ENCODE results near the gene HTR2A. TPM values are rescaled to one million over a fixed set of nuclear protein-coding genes. Genes with fewer than 3 reads are reported as not detected.

Gene HTR2A
- 0.14 TPM for polyA plus RNA-seq (ENCODE audit: insufficient read length)

DNA sequence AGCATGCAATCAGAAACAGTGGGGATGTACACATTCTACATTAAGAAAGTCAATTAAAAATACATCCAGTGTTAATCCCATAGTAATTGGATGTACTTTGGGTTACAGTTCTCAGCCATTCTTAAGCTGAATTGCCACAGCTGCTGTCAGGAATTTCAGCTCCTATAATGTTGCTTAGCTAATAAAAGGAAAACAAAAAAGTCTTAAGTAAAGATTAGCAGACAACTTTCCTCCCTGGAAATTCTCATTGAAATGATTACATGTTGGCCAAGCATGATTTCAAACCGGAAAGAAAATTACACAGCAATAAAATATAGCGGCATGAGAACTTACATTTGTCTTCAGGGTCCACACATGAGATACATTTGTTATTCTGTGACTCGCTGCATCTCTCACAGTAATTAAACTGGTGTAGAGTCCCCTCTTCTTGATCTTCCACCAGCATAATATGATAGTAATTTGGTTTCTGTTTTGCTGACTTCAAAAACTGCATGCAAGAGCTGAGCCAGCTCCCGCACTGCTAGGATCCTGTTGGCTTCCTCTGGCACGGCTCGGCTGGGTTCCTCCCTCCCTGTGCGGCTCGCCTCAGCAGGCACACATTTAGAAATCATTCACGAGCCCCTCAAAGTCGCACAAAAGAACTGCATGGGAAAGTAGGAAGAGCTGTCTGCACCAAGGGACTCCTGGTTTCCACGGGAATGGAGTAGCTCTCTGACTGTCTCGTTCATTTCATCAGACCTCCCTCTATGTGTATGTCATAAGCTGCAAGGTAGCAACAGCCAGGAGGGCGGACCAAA is at the start of gene HTR2A:
Gene HTR2A, minus strand, starts transcription at position 713 of the 797 bp plus-strand sequence. CDS start 1,147 bp downstream, outside the sequence.
- no peak for DNase-seq (ENCODE audit: low read depth)

GRCh38 chr13:46936525-46936924 is 39.7 kb upstream of the HTR2A start:
- no peak for DNase-seq (ENCODE audit: low read depth)

DNA sequence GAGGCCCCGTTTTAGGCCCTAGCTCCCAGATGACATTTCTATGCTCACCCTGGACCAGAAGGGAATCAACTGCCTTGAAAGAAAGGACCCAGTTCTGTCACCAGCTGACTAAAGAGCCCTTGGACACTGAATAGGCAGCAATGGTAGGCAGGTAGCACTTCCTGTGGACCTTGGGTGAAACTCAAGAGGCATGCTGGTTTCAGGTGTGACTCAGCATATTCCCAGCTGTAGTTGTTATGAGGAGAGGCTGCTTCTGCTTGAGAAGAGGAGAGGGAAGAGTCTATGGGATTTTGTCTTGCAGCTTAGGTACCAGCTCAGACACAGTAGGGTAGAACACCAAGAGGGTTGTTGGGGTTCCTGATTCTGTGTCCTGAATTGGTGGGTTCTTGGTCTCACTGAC is 37.9 kb upstream of the HTR2A start:
- DNase-seq (ENCODE audit: low read depth): no peak

DNA sequence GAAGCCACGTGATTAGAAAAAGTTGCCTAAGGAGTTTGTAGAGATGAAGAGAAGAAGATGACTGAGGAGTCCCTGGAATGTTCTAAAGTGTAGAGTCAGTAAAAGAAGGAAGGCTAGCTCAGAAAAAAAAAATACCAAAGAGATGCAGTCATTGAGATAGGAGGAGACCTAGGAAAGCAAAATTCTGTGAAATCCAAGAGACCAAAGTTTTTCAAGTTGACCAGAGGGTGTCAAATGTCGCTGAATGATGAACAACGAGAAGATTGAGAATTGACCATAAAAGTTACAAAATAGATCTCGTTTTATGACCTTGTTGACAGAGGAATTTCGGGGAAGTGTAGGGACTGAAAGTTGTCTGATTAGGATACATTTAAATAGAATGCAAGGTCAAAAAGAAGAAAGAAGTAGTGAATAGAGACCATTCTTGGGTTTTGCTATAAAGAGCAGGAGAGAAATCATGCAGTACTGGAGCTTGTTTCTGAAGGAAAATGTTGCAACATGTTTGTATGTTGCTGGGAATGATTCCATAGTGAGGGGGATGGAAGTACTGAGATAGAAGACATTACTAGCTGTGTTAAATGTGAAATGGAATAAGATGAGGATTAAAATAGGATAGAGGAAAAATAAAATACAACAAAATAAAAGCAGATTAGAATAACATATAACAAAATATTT is 30.2 kb upstream of the HTR2A start:
- DNase-seq (ENCODE audit: low read depth): no peak

GRCh38 chr13:46925486-46925885 is 28.6 kb upstream of the HTR2A start:
- DNase-seq (ENCODE audit: low read depth): no peak

DNA sequence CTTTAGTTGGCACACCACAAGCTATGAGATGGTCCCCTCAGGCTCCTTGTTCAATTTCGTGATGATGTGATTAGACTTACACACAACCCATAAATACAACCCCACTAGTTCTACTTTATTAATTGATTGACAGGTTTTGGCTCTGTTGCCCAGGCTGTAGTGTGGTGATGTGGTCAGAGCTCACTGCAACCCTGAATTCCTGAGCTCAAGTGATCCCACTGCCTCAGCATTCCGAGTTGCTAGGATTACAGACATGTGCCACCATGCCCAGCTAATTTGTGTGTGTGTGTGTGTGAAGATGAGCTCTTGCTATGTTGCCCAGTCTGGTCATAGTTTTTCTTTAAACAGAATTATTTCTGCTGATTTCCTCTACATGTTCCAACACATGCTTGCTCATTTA is 17.5 kb upstream of the HTR2A start:
- no peak for DNase-seq (ENCODE audit: low read depth)

GRCh38 chr13:46913757-46914156 is 16.9 kb upstream of the HTR2A start:
- DNase-seq (ENCODE audit: low read depth): no peak

DNA sequence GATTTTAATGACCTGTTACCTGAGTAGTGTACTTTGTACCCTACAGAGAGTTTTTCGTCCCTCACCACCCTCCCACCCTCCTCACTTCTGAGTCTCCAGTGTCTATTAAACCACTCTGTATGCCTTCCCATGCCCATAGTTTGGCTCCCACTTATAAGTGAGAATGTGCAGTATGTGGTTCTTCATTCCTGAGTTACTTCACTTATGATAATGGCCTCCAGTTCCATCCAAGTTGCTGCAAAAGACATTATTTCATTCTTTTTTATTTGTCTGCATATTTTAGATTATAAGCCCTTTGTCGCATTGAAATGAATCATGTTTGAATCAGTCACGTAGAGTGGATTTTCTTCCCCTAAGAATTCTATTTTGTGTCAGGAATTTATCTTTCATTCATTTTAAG is 12.2 kb upstream of the HTR2A start:
- DNase-seq (ENCODE audit: low read depth): no peak

GRCh38 chr13:46908501-46908900 is 11.6 kb upstream of the HTR2A start:
- no peak for DNase-seq (ENCODE audit: low read depth)

DNA sequence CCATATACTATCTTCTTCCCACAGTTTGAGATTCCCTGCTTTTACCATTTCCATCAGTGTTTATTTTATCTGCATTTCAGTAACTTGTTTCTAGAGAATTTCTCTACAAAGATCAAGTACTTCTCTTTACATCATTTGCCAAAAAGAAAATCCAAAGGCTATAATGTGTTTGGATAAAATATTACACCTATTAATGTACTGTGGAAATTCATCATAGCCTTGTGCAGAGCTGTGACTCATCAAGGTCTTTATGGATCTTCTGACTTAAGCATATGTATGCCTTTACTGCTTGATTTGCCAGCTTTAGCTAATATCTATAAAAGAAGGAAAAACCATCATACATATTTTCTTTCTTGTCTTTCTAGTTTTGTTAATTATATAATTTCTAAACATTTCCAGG is 9.6 kb upstream of the HTR2A start:
- no peak for DNase-seq (ENCODE audit: low read depth)

- no peak for DNase-seq (ENCODE audit: low read depth)
These were observed 8.4 kb upstream of the HTR2A start for GRCh38 chr13:46905249-46905648.

DNA sequence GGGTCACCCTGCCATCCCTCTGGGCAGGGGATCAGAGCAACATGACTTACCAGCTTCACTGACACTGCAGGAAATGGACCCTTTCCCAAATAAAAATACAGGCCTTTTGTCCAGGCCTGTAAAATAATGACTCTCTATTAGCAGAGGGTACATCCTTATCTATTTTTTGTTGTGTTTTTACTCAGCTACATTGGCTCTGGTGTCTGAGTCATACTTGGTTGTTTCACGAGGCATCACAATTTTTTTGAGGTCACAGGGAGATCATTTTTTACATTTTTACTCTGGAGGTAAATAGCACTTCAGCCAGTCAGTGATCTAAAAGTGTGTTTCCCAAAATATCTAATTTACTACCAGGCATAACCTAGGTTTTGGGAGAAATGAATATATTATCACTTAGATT is 6.9 kb upstream of the HTR2A start:
- no peak for DNase-seq (ENCODE audit: low read depth)

- DNase-seq (ENCODE audit: low read depth): no peak
These were observed 4.9 kb upstream of the HTR2A start for GRCh38 chr13:46901721-46902120.

DNA sequence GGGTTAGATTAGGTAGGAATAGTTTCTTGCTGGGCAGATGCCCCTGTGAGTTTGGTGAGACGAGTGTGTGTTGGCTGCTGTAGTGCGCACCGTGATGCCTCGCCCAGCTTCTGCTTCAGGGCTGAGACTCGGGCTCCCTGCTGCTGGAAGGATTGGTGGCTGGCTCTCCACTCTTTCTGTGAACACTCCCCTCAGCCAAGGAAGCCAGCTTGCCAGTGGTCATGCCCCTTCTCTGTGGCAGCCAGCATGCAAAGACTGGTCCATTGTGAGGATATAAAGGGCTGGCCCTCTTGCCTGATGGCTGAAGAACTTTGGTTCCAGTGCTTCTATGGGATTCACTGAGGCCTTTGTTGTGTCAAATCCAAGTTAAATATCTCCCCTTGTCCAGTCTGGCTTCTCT is 2.9 kb upstream of the HTR2A start:
- no peak for DNase-seq (ENCODE audit: low read depth)

DNA sequence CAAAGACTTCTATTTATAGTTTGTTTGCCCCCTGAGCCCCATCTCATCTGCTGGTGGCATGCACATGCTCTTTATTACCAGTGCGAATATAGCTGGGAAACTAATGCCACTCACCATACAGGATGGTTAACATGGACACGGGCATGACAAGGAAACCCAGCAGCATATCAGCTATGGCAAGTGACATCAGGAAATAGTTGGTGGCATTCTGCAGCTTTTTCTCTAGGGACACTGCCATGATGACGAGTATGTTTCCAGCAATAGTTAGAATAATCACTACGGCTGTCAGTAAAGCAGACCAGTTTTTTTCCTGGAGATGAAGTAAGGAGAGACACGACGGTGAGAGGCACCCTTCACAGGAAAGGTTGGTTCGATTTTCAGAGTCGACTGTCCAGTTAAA is 1.5 kb downstream of the HTR2A start:
- no peak for DNase-seq (ENCODE audit: low read depth)

DNA sequence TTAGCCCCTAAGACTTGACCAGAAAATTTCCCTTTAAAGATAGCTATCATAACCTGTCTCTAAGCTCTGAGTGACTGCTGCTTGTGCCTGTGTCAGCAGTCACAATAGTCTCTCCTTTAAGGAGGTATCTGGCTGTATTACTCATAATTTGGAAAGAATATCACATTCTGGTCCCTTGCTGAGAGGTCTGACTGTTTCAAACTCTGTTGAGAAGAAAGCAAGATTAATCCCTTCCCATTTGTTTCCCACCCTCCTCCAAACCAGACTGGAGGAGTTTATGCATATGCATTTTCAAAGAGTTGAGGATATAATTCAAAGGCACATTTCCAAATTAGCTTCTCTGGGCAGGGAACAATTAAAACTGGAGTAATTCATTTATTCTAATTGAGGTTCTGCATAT is 2.3 kb downstream of the HTR2A start:
- no peak for DNase-seq (ENCODE audit: low read depth)

DNA sequence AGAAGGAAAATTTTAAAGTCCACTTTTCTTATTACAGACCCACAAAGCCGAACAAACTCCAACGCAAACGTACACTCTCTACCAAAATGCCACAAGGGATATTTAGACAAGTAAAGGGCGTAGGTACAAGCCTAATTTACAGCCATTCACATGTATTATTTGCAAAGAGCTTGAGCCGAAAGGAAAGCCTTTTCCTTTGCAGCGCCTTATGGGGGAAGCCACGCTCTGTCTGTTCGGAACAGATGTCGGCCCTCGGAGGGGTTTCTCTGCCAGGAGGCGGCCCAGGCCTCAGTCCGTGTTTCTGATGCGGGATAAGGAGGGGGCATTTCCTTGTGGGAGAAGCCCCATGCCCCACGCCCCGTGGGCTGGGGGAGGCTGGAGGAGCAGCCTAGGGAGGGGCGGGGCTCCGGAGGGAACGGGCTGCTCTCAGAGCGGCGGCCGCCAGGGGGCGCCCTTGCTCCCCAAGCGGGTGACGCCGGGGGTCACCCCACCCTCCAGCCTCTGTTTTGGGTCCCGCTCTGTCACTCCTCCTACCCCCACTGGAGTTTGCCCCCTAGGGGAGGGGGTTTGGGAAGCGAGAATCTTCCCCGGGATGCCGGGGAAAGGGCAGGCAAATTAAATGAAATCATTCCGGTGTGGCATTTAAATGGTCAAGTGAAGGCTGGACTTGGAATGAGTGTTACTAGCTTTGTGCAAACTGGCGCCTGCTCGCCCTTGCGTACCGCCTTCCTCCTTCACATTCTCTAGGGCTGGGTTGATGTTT is 2.9 kb downstream of the HTR2A start:
- DNase-seq (ENCODE audit: low read depth): no peak

GRCh38 chr13:46893221-46893740 is 3.6 kb downstream of the HTR2A start:
- DNase-seq (ENCODE audit: low read depth): no peak

DNA sequence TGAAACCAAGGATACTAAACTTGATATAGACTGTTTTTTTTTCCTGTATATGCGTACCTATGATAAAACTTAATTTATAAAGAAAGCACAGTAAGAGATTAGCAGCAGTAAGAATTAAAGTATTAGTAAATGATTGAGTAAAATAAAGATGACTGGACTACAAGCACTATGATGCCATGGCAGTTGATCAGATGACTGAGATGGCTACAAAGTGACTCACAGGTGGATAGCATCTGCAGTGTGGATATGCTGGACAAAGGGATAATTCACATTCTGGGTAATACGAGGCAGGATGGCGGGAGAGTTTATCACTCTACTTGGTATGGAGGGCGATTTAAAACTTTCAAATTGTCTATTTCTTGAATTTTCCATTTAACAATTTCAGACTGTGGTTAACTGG is 11.8 kb downstream of the HTR2A start:
- DNase-seq (ENCODE audit: low read depth): no peak

DNA sequence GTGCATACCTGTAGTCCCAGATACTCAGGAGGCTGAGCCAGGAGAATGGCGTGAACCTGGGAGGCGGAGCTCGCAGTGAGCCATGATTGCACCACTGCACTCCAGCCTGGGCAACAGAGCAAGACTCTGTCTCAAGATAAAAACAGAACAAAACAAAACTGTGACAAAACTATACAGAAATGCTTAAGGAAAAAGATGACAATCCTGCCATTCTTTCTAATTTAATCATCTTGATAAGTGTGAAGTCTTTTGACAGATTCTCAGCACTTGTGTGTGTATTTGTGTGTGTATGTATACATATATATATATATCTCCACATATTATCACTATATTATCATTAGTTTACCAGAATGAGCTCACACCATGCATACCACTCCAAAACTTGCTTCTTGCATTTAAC is 12.3 kb downstream of the HTR2A start:
- DNase-seq (ENCODE audit: low read depth): no peak

DNA sequence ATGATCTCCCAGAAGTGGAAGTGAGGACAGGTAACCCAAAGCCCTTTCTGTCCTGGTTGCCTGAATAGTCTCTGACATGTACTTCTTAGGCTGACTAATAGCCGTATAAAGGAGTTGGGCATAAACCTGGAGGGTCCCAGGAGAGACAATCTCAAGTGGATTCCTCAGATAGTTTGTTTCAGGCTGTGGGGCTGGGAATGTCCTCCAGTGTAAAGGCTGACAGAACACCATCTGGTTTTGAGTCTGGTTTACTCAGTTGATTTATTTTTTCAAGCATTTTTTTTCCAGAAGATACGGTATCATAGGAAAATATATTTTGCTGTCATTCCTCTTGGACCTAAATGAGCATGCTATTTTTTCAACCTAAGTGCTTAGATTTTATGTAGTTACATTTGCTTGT is 15.2 kb downstream of the HTR2A start:
- no peak for DNase-seq (ENCODE audit: low read depth)

DNA sequence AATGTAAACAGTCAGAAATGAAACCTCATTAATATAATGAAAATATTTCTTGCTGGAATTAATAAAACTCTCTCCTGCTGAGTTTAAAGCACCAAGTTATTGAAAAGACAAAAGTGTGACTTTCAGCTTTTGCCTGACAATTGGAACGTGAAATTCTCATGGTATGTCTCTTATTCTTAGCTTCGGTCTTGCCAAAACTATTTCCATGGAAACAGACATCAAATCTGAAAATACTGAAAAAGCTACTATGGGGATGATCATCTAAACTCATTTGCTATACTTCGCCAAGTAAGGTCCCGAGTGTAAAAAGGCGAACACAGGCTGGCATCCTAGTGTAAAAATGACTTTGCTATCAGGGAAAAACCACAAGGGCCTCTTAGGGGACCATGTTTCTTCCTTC is 22.8 kb downstream of the HTR2A start:
- no peak for DNase-seq (ENCODE audit: low read depth)
